Epithelial cell of esophagus (primary cell): ENCODE measurements around the gene DNAJA3.

Experiments used
- DNase-seq: peaks from one replicate; pipeline ENCODE4 v3.0.0; 2010; ENCODE audit warnings: low read depth
- H3K4me3 ChIP-seq: 2 replicates; pipeline ENCODE4 v1.5.1; 2011; ENCODE audit warnings: mild to moderate bottlenecking, low read length, control low read depth
- TF ChIP-seq, protein P1 (sequence below): IDR thresholded peaks from 2 replicates; pipeline ENCODE4 v1.5.1; 2011; ENCODE audit warnings: low read depth, mild to moderate bottlenecking, low read length, control low read depth, inconsistent platforms; ENCODE audit not compliant: insufficient read depth; ENCODE audit errors: missing control alignments

DNAJA3 gene

GRCh38 chr16:4419402-4419959 is 6.2 kb upstream of the DNAJA3 start:
- TF ChIP-seq, protein P1, sequence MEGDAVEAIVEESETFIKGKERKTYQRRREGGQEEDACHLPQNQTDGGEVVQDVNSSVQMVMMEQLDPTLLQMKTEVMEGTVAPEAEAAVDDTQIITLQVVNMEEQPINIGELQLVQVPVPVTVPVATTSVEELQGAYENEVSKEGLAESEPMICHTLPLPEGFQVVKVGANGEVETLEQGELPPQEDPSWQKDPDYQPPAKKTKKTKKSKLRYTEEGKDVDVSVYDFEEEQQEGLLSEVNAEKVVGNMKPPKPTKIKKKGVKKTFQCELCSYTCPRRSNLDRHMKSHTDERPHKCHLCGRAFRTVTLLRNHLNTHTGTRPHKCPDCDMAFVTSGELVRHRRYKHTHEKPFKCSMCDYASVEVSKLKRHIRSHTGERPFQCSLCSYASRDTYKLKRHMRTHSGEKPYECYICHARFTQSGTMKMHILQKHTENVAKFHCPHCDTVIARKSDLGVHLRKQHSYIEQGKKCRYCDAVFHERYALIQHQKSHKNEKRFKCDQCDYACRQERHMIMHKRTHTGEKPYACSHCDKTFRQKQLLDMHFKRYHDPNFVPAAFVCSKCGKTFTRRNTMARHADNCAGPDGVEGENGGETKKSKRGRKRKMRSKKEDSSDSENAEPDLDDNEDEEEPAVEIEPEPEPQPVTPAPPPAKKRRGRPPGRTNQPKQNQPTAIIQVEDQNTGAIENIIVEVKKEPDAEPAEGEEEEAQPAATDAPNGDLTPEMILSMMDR = no peak
- no peak overlapping the region for H3K4me3 ChIP-seq
- no peak for DNase-seq

- H3K4me3 ChIP-seq = no peak overlapping the region
- DNase-seq = no peak
- TF ChIP-seq, protein P1 = no peak
Measured at GRCh38 chr16:4420505-4421105, 5.1 kb upstream of the DNAJA3 start.

- no peak for DNase-seq
- TF ChIP-seq, protein P1 = no peak
- peak overlapping the region; percentile 85 for H3K4me3 ChIP-seq
Measured at GRCh38 chr16:4426021-4426684, 485 bp downstream of the DNAJA3 start.

DNA sequence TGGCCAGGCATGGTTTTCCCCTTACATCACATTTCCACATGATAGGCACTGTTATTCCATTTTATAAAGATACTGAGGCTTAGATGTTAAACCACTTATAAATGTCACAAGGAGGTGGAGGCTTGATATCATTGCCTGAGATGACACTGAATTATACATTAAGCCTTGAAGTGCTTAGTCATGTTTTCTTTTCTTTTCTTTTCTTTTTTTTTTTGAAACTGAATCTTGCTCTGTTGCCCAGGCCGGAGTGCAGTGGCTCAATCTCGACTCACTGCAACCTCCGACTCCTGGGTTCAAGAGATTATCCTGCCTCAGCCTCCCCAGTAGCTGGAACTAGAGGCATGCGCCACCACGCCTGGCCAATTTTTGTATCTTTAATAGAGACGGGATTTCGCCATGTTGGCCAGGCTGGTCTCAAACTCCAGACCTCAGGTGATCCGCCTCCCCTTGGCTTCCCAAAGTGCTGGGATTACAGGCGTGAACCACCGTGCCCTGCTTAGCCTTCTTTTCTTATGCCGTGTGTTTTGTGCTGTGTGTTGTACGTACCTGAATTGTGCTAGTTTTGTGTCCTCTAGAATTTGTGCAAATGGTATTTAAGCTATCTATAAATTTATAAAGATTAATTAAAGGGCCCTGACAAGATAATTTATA is 1.2 kb downstream of the DNAJA3 start:
- peak overlapping the region; percentile 85 for H3K4me3 ChIP-seq

DNA sequence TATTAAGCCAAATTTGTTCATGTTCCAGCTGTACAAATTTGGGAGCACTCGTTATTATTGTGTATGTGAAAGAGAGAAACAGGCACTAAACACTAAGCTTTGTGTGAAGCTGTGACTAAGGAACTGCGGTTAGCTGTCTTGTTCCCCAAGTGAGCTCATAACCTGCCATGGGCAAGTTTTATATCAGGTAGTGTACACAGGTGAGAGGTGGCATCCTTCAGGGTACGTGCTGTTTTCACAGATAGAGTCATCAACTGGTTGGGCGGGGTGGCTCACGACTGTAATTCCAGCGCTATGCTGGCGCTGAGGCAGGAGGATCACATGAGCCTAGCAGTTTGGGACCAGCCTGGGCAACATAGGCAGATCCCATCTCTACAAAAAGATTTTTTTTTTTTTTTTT is 2.8 kb downstream of the DNAJA3 start:
- TF ChIP-seq, protein P1 = no peak

More for the DNA sequence above, 1.2 kb downstream of the DNAJA3 start:
- TF ChIP-seq, protein P1 = no peak
- DNase-seq = no peak

GRCh38 chr16:4431023-4431422 is 5.4 kb downstream of the DNAJA3 start:
- TF ChIP-seq, protein P1 = no peak
- H3K4me3 ChIP-seq = no peak overlapping the region
- DNase-seq = no peak

More for the DNA sequence above, 2.8 kb downstream of the DNAJA3 start:
- DNase-seq = peak; percentile 81
- H3K4me3 ChIP-seq = no peak overlapping the region
